NCI-H2196 (cell line): ENCODE measurements around the gene TJP3.

Source experiments
- DNase-seq: peaks from one replicate; lab custom pipeline; 2025; ENCODE audit not compliant: unreplicated experiment; lab: John Stamatoyannopoulos, UW

The TJP3 gene

DNA sequence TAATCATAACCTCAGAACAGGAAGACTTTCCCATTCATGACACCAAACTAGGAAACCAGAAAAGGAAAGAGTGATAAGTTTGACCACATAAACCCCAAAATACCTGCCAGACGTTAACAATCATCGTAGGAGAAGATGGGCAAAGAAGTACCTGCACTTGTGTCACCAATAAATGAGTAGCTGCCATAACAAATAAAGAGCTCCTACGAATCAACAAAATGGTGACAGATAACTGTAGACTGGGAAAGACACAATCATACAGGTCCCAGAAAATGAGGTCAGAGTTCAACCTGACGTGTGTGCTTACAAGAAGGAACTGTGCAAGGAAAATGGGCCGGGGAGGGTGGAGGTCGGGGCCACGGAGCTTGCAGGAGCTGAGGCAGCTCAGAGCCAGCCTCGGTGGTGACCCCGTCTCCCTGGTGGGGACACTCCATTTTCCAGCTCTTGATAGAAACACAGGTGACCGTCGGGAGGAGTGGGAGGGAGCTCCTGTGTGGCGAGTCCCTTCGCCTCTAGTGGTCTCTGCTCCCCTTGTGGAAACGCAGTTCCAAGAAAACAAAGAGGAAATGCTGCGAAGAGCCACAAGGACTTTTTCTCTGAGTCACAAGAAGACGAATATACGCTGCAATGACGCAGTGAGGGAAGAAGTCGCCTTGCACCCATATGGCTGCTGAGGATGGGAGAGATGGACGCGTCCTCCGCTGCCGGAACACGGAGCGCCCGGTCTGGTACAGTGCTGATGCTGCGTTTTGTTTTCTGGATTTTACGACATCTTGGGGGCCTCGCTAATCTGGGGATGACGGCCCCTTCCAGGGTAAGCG, 17.4 kb upstream of the TJP3 start:
- no peak for DNase-seq

DNA sequence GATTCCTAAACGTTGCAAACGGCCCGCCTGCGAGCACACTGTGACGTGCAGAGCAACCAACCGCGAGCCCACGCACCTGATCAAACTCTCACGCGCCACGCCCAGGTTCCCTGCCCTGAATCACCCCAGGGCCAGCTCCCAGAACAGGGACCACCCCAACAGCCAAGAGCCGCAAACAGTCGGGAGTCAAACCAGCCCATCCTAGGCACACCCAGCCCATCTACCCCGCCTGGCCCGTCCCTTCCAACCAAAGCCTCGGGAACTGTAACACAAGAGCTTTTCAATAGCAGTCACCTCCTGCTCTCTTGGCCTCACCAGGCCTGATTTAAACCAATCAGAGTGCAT, 16.8 kb upstream of the TJP3 start:
- no peak for DNase-seq

DNA sequence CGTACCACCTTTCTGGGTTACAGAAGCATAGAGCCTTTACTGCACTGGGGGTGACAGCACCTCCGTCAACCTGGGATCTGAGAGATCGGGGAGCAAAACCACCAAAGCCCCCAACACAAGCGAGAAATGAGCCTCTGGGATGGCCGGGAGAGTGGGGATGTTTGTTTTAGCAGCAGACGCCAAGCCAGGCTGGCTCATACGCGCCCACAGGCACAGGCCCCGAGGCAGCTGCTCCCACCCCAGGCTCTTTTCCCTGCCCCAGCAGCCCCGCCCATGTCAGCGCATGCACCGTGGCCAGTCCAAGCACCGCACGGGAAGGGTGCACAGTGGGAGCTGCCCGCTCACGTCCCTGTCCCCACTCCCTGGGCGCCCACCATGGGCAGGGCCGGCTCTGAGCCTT, 16.5 kb upstream of the TJP3 start:
- no peak for DNase-seq

DNA sequence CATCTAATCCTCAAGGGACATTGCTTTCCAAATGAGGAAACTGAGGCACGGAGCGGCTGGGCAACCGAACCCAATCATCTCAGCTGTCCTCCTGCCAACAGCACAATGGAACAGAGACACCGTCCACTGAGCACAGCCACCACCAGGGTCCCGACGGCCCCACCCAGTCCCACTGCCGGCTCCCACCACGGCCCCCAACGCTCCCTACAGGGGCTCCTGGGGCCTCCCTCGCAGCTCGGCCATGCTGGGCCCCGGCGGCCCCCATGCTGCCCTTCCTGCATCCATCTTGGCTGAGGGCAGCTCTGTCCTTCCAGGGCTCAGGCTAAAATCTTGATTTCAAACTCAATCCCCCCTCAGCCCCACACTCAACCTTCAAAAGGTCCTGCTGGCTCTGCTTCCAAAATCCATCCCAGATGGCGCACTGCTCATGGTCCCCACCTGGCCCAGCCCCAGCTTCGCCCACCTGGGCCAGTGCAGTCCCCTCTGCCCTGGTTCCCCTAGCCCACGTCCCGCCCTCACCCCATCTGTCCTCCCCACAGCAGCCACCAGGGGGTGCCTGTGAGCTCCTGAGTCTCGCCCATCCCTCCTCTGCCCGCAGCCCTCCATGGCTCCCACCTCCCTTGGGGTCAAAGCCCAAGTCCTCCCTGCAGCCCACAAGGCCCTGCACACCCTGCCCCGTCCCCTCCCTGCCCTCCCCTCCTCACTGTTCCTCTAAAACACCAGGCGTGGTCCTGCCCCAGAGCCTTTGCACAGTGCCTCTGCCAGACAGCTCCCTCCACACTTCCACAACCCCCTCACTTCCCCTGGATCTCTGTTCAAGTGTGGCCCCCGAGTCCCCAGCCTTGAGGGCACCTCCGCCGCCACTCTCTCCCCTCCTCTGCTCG, 15.8 kb upstream of the TJP3 start:
- no peak for DNase-seq

DNA sequence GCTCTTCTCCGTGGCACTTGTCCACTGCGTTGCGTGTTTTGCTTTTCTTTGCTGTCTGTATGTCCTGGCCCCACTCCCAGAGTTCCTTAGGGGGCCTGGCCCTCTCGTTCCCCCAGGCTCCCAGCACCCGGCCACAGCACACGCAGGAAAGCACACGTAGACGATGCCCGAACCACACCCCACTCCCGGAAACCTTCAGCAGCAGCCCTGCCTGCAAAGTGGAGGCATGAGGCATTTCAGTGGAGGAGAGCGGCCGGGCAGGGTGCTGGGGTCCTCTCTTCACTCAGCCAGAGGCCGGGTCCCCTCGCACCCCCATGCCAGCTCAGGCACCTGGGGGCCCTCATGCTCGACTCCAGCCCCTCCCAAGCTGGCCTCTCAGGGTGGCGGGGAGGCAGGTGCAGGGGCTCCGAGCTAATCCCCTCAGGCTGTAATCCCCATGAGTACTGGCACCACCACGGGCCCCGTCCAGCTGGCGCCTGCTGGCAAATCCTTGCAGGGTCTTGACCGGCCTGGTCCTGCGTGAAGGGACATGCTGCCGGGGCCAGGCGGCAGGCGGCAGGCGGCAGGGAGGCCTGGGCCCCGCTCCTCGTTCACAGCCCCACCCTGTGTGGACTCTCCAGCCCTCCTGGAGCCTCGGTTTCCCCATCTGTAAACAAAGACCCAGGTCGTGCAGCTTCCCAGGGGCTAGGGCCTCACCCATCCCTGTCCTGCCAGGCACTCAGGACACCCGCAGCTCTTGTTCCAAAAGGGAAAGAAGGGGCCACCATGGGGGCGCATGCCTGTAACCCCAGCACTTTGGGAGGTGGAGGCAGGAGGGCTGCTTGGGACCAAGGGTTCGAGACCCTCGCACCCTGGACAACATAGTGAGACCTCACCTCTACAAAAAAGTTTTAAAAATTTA, 14.9 kb upstream of the TJP3 start:
- no peak for DNase-seq

DNA sequence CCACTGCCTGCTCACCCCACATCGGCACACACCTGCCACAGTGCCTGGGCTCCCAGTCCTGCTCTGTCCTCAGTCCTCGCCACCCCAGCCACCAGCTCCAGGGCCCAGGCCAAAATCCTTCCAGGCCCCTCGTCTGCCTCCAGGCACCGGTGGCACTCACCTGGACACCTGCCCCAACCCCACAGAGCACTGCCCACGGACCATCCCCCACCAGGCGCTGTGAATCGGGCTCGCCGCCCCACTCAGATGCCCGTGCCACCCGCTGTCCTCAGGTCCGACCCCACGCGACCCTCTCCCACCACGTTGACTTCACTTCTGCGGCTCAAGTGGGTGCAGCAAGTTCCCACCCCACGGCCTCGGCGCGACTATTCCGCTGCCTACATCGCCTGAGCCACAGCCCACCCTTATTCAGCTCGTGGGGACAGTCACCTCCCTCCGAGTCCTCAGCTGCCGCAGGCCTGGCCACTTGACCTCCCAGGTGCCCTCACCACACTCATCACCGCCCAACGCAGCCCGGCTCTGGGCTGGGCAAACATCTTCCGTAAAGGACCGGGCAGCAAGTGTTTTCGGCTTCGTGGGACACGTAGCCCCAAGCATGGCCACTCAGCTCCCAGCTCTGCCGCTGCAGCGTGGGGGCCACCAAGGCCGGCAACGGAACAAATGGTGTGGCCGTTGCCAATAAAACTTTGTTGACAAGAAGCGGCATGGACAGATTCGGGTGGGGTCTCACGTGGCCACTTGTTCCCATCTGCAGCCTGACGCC, 13.6 kb upstream of the TJP3 start:
- no peak for DNase-seq

DNA sequence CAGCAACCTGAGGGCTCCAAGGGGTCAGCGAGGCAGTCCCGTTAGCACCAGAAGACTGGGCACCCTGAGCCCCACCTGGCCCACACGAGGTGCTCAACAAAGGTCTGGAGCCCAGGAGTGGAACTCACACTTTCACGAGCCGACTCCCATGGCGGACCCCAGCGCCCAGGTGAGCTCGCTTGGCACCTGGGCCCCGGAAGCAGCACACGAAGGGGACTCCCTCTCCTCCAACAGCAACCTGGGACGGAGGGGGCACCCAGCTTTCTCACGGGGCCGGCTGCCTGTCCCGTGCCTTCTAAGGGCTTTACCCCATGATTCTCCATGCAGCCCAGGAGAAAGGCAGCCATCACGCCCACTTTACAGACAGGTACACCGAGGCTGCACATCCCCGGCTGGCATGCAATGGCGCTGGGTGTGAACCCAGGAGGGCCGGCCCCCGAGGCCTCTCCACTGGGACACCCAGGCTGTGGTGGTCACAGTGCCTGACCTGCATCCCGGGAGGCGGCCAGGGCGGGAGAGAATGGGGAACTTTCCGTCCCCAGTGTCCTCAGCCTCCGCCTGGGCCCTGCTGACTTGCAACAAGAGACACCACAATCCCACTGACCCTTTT, 13.0 kb upstream of the TJP3 start:
- no peak for DNase-seq

DNA sequence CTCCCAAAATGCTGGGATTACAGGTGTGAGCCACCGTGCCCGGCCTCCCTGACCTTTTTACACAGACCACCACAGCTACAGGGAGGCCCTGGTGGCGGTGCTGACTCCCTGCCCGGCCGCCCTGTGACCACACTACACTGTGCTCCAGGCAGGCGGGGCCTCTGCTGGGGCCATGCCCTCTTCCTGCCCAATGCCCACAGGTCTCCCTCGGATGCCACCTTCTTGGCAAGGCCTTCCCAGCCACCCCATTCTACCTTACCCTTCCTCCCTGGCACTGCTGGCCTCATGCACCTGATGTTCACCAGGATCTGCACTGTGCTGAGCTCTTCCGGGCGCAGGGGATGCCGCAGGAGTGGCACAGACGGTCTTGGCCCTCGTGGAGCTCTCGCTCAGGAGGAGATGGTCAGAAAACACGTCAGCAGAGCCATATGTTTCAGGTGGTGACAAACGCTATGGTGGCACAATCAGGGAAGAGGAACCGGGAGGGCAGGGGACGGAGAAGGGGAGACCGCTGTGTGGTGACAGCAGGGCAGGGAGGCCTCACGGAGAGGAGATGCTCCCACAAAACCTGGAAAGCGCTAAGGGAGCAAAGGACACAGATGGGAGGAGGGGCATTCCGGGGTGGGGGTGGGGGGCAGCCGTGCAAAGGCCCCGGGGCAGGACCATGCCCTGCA, 12.1 kb upstream of the TJP3 start:
- DNase-seq, result no peak

DNA sequence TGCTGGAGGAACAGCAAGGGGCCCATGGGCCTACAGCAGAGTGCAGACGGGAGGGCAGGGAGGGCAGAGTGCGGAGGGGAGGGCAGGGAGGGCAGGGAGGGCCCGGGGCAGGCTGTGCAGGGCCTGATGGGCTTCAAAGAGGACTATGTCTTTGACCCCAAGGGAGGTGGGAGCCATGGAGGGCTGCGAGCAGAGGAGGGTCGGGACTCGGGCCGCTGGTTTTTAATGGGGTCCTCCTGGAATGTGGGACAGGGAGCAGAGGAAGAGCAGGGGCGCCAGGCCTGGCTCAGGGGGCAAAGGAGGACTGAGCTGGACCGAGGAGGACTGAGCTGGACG, 11.6 kb upstream of the TJP3 start:
- no peak for DNase-seq

DNA sequence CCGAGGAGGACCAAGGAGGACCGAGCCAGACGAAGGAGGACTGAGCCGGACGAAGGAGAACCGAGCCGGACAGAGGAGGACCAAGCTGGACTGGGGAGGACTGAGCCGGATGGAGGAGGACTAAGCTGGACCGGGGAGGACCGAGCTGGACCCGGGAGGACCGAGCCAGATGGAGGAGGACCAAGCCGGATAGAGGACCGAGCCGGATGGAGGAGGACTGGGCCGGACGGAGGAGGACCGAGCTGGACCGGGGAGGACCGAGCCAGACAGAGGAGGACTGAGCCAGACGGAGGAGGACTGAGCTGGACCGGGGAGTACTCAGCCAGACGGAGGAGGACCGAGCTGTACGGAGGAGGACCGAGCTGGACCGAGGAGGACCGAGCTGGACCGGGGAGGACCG, 11.1 kb upstream of the TJP3 start:
- no peak for DNase-seq

DNA sequence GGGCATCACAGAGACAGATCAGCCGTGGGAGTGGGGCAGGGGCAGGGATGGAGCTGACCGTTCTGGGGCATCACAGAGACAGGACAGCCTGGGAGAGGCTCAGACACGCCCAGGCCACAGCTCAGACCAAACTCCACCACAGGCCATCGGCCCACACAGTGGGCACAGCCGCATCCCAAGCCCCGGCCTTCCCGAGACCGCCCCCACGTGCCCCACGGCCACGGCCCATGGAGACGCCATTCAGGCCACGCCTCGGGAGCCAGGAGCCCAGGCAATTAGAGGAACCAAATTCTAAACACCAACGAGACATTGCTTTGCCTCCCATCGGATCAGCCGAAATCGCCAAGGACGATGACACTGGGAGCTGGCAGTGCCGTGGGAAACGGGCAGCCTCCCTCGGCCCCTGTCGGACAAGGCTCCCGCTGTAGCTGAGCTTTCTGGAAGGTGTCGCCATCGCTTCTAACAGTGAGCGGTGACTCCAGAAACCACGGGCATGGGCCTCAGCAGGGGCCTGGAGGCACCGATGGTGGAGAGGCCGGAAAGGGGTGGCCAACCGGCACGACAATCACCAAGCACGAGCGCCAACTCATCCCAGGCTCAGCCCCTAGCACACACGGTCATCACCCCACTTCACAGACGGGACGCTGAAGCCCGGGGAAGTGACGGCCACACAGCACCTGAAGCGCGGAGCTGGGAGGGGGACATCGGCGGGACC, 10.4 kb upstream of the TJP3 start:
- no peak for DNase-seq

DNA sequence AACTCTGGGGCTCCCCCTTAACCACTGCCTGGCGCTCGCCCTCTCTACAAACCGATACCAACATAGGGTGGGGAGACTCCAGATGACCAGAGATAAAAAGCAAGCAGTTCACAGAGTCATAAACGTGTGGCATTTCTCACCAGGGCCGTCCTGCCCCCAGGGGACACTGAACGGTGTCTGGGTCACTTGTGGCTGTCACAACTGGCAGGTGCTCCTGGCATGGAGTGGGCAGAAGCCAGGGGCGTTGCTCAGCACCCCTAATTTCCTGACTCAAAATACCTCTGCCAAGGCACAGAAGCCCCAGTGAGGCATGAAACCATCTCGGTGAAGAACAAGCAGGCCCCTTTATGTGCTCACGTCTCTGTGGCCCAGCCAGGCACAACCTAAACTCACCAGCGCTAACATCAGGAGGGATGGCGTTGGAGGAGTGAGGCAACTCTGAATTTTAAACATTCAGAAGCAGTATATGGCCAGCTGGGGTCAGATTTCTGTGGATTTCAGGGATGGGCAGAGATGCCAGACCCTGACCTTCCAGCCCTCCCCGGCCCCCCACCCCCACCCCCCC, 9.7 kb upstream of the TJP3 start:
- no peak for DNase-seq

DNA sequence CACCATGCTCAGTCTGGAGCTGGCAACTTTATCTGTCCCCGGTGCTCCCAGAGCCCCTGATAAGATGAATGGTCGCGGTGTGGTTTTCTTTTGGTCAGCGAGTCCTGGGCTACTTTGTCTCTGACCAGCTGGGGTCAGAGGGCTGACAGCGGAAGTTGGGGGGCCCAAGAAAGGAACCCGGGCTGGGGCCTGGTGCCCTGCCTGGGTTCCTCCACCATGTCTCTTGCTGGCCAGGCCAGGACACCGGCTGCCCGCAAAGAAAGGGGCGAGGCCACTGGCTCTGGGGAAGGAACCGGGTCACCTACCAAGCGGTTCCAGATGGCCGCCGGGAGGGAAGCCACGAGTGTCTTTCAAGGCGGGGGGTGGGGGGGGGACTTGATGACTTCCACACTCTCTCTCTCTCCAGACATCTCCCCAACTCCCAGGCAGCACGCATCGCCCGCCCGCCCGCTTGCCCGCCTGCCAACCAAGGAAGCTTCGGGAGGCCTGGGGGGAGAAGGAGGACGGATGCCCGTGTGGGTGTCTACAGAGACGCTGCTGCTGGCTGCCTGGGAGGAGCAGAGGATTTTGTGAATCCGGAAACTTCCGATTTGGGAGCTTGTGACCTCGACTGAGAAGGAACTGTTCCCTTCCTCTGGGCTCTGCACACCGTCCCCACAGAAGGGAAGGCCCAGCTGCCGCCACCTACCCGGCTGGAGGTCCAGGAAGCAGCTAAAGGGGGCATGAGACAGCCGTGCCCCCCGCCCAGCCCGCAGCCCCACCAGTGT, 9.0 kb upstream of the TJP3 start:
- no peak for DNase-seq

DNA sequence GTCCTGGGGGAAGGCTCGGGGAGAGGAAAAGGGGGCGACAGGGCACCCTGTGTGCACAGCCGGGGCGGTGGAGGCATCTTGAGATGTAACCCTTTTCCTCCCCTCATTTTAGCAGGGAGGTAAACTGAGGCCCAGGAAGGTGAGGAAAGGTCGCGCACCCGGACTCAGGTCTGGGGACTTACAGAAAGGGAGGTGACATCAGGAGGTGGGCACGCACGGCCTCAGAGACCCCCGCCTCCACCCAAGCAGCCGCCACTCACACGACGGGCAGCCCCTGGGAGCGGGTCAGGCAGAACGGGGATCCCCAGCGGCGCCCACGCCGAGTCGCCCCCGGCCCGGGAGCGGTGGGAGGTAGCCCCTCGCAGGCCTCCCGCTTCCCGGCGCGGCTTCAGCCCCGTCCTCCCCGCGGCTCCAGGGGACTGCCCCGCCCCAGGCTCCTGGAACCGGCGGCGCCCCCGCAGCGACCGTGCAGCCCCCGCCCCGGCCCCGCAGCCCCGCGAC, 8.4 kb upstream of the TJP3 start:
- no peak for DNase-seq

DNA sequence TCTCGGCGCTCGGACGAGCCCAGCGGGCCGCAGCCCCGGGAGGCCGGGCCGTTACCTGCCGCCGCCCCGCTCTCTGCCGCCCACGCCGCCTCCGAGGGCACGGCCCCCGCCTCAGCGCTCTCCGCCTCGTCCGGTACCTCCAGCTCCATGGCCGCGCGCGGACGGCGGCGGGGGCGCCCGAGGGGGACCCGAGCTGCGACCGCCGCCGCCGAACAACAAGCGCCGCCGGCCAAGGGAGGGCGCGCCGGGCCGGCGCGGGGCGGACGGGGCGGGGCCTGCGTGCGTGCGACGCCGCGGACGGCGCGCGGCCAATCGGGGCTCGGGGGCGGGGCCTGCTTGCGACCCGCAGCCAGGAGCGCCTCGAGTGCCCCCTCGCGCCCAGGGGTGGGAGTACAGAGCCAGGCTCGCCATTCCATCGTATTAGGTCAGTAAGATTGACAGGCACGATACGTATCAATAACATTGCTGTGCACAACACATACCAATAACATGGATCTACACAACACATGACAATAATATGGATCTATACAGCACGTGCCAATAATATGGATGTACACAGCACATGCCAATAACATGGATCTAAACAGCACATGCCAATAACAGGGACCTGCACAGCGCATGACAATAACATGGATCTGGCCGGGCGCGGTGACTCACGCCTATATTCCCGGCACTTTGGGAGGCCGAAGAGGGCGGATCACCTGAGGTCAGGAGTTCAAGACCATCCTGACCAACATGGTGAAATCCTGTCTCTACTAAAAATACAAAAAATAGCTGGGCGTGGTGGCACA, 7.7 kb upstream of the TJP3 start, which contains the start of gene PIP5K1C:
Gene PIP5K1C, minus strand, starts transcription at position 227 of the 791 bp plus-strand sequence. Its CDS starts 78 bp downstream, at position 149.
- DNase-seq, result peak; percentile 87

DNA sequence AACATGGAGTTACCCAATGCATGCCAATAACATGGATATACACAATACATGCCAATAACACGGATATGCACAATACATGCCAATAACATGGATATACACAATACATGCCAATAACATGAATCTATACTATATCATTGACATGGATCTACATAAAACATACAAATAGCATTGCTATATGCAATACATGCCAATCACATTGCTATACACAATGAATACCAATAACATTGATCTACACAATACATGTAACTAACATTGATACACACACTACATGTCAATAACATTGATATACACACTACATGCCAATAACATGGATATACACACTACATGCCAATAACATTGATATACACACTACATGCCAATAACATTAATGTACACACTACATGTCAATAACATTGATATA, 7.0 kb upstream of the TJP3 start:
- no peak for DNase-seq

DNA sequence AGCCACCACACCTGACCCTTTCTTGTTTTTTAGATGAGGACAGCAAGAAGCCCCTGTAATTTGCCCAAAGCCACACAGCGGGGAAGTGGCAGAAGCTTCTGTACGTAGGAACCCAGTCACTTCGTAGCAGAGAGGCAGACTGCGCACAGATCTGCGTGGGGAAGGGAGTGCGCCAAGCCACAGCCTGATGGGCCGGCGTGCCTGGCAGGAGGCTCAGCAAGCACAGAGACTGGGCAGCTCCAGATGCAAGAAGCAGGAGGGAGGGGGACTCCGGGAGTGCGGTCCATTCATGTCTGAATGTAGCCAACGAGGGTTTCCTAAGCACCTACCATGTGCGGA, 347 bp upstream of the TJP3 start:
- no peak for DNase-seq
